KMS-11 (cell line): ENCODE measurements around the gene TCTN2.
A peak's percentile ranks its signal among the peaks of the same experiment; 100 is the strongest.

Experiments used
- H2AFZ ChIP-seq: fragments of 200-600 bp; sonication (generic); 2 replicates; pipeline ENCODE4 v1.6.1; 2016; ENCODE audit warnings: antibody characterized with exemption, mixed run types, low read depth
- H3K27ac ChIP-seq: fragments of 200-600 bp; sonication (generic); 2 replicates; pipeline ENCODE4 v1.6.1; 2016; ENCODE audit warnings: mild to moderate bottlenecking, mixed run types
- H3K27me3 ChIP-seq: fragments of 200-600 bp; sonication (generic); 2 replicates; pipeline ENCODE4 v1.6.1; 2017; ENCODE audit warnings: mild to moderate bottlenecking, low read depth, mixed run types, moderate library complexity; ENCODE audit not compliant: insufficient read depth
- H3K36me3 ChIP-seq: fragments of 200-600 bp; sonication (generic); 2 replicates; pipeline ENCODE4 v1.6.1; 2017; ENCODE audit warnings: mild to moderate bottlenecking, mixed run types; ENCODE audit not compliant: insufficient read depth
- H3K4me1 ChIP-seq: fragments of 200-600 bp; sonication (generic); 2 replicates; pipeline ENCODE4 v1.6.1; 2016; ENCODE audit warnings: mild to moderate bottlenecking, low read depth, mixed run types; ENCODE audit not compliant: poor library complexity, severe bottlenecking
- H3K4me2 ChIP-seq: fragments of 200-600 bp; sonication (generic); 2 replicates; pipeline ENCODE4 v1.7.0; 2016; ENCODE audit warnings: mild to moderate bottlenecking, mixed run types
- H3K4me3 ChIP-seq: fragments of 200-600 bp; sonication (generic); IDR thresholded peaks from 2 replicates; pipeline ENCODE4 v1.6.1; 2017; ENCODE audit warnings: low read depth, low read length, mixed read lengths; ENCODE audit not compliant: insufficient read depth
- H3K79me2 ChIP-seq: fragments of 200-600 bp; sonication (generic); 2 replicates; pipeline ENCODE4 v1.6.1; 2016; ENCODE audit warnings: low read depth, mixed run types; ENCODE audit not compliant: insufficient read depth
- H3K9ac ChIP-seq: fragments of 200-600 bp; sonication (generic); 2 replicates; pipeline ENCODE4 v1.6.1; 2016; ENCODE audit warnings: mild to moderate bottlenecking, mixed run types
- H4K20me1 ChIP-seq: fragments of 200-600 bp; sonication (generic); 2 replicates; pipeline ENCODE4 v1.6.1; 2016; ENCODE audit warnings: mild to moderate bottlenecking, mixed run types; ENCODE audit not compliant: insufficient read depth
- CTCF ChIP-seq: fragments of 200-600 bp; sonication (generic); conservative IDR thresholded peaks from 2 replicates; pipeline ENCODE4 v1.6.1; 2017; ENCODE audit warnings: low read depth, mild to moderate bottlenecking, antibody characterized with exemption, low read length, moderate library complexity, mixed read lengths

Gene TCTN2

GRCh38 chr12:123654129-123654701, 16.7 kb upstream of the TCTN2 start:
- peaks cover 30% of the 10 kb centered on the region for H3K4me1 ChIP-seq
- no peaks in the 10 kb centered on the region for H3K79me2 ChIP-seq
- H4K20me1 ChIP-seq = no peaks in the 10 kb centered on the region
- no peak overlapping the region for H3K9ac ChIP-seq
- no peaks in the 10 kb centered on the region for H3K36me3 ChIP-seq
- no peaks in the 10 kb centered on the region for H3K27me3 ChIP-seq
- H2AFZ ChIP-seq = no peak overlapping the region
- H3K4me2 ChIP-seq = peak overlapping the region; percentile 54; the same call in 1 of the 2 replicates
- H3K27ac ChIP-seq = no peak overlapping the region; the same call in 1 of the 2 replicates
- TF ChIP-seq CTCF = no peak
- no peak overlapping the region for H3K4me3 ChIP-seq

GRCh38 chr12:123655420-123655819, 15.5 kb upstream of the TCTN2 start:
- Histone ChIP-seq H3K4me3 (no peak overlapping the region), H3K4me2 (peak overlapping the region; percentile 54), H2AFZ (no peak overlapping the region), H4K20me1 (no peaks in the 10 kb centered on the region), H3K9ac (no peak overlapping the region), H3K27me3 (no peaks in the 10 kb centered on the region), H3K36me3 (no peaks in the 10 kb centered on the region), H3K4me1 (peaks cover 38% of the 10 kb centered on the region), H3K79me2 (no peaks in the 10 kb centered on the region), H3K27ac (peak overlapping the region; percentile 35; the same call in 1 of the 2 replicates)
- no peak for TF ChIP-seq CTCF

- Histone ChIP-seq H3K9ac (no peak overlapping the region), H3K4me2 (peak overlapping the region; percentile 54; the same call in 1 of the 2 replicates), H3K4me1 (peaks cover 43% of the 10 kb centered on the region), H4K20me1 (no peaks in the 10 kb centered on the region), H3K36me3 (no peaks in the 10 kb centered on the region), H3K27me3 (no peaks in the 10 kb centered on the region), H3K4me3 (no peak overlapping the region), H2AFZ (no peak overlapping the region), H3K27ac (no peak overlapping the region), H3K79me2 (no peaks in the 10 kb centered on the region)
- TF ChIP-seq CTCF = no peak
Observed at GRCh38 chr12:123656392-123656791, 14.5 kb upstream of the TCTN2 start.

GRCh38 chr12:123657211-123657610, 13.7 kb upstream of the TCTN2 start:
- H3K9ac ChIP-seq = no peak overlapping the region
- no peaks in the 10 kb centered on the region for H3K36me3 ChIP-seq
- H3K79me2 ChIP-seq = no peaks in the 10 kb centered on the region
- TF ChIP-seq CTCF = no peak
- H3K27me3 ChIP-seq = no peaks in the 10 kb centered on the region
- H4K20me1 ChIP-seq = no peaks in the 10 kb centered on the region
- H3K4me3 ChIP-seq = no peak overlapping the region
- H3K4me2 ChIP-seq = no peak overlapping the region
- H2AFZ ChIP-seq = no peak overlapping the region
- H3K4me1 ChIP-seq = peaks cover 43% of the 10 kb centered on the region
- H3K27ac ChIP-seq = no peak overlapping the region
